Large intestine (tissue), 3 donors: ENCODE measurements around the gene PTPRK. TPM values are rescaled to one million over a fixed set of nuclear protein-coding genes. Genes with fewer than 3 reads are reported as not detected.
A peak's percentile ranks its signal among the peaks of the same experiment; 100 is the strongest.
"Not testable (repeated sequence)": the region's sequence is repeated elsewhere in the genome, so short reads cannot be mapped to it uniquely, and the experiment has no call there.

Source experiments
- DNase-seq, 2 donors: peaks; one replicate each; pipeline versions ENCODE4 v3.0.0 to v3.0.0-alpha.2; 2013
- H3K27ac ChIP-seq: one replicate; pipeline ENCODE4 v1.5.1; 2013; ENCODE audit warnings: low read length
- H3K27me3 ChIP-seq: 2 replicates; pipeline ENCODE4 v1.6.1; 2013; ENCODE audit warnings: low read length; ENCODE audit not compliant: control insufficient read depth, insufficient read depth
- H3K36me3 ChIP-seq: 2 replicates; pipeline ENCODE4 v1.6.1; 2013; ENCODE audit warnings: low read length; ENCODE audit not compliant: control insufficient read depth, insufficient read depth
- H3K4me1 ChIP-seq: one replicate; pipeline ENCODE4 v1.6.1; 2013; ENCODE audit warnings: low read length; ENCODE audit not compliant: control insufficient read depth, insufficient read depth
- H3K4me3 ChIP-seq: one replicate; pipeline ENCODE4 v1.5.1; 2013; ENCODE audit warnings: low read length
- H3K9me3 ChIP-seq: one replicate; pipeline ENCODE4 v1.6.1; 2013; ENCODE audit warnings: mild to moderate bottlenecking, low read depth, low read length, moderate library complexity; ENCODE audit not compliant: control insufficient read depth
- WGBS: methylation state at CpG from one replicate; pipeline ENCODE4 v1.1.5; 2013; ENCODE audit warnings: low lambda C conversion rate; ENCODE audit not compliant: insufficient coverage; 5-methylcytosine and 5-hydroxymethylcytosine counted together
- polyA plus RNA-seq: library from polyadenylated mRNA; unstranded; fragments of 120-200 nt; gene quantifications from one replicate; pipeline ENCODE4 v1.2.1, GENCODE V29; 2013

Gene PTPRK
- polyA plus RNA-seq, 1 donor, result 65.4 TPM

- H3K4me1 ChIP-seq, result peaks cover 47% of the 10 kb centered on the region
- DNase-seq, result no peak
- peaks cover 5% of the 10 kb centered on the region for H3K36me3 ChIP-seq
- no peaks in the 10 kb centered on the region for H3K27me3 ChIP-seq
- H3K4me3 ChIP-seq, result no peak overlapping the region
- WGBS, result 40% methylated on average over 1 of the region's 4 CpGs
- H3K9me3 ChIP-seq, result no peaks in the 10 kb centered on the region
- H3K27ac ChIP-seq, result no peak overlapping the region
Observed at GRCh38 chr6:128493877-128494276, 26.5 kb downstream of the PTPRK start.

- Histone ChIP-seq H3K4me3 (no peak overlapping the region), H3K27me3 (no peaks in the 10 kb centered on the region), H3K27ac (peak overlapping the region; percentile 67), H3K36me3 (peaks cover 5% of the 10 kb centered on the region), H3K4me1 (peaks cover 35% of the 10 kb centered on the region), H3K9me3 (no peaks in the 10 kb centered on the region)
- no peak for DNase-seq
- WGBS, result no CpG with 5 or more reads among the region's 2 CpGs
Observed at GRCh38 chr6:128492386-128492785, 28.0 kb downstream of the PTPRK start.

GRCh38 chr6:128491610-128492206, 28.7 kb downstream of the PTPRK start:
- H3K27me3 ChIP-seq, result no peaks in the 10 kb centered on the region
- no peaks in the 10 kb centered on the region for H3K9me3 ChIP-seq
- peak overlapping the region; percentile 67 for H3K27ac ChIP-seq
- WGBS, result no CpG with 5 or more reads among the region's 8 CpGs
- peaks cover 5% of the 10 kb centered on the region for H3K36me3 ChIP-seq
- H3K4me3 ChIP-seq, result no peak overlapping the region
- DNase-seq, result peak in 1 of 2 donors; percentile 49
- H3K4me1 ChIP-seq, result peaks cover 28% of the 10 kb centered on the region

GRCh38 chr6:128491100-128491581, 29.3 kb downstream of the PTPRK start:
- H3K36me3 ChIP-seq, result peaks cover 5% of the 10 kb centered on the region
- peak overlapping the region; percentile 67 for H3K27ac ChIP-seq
- H3K4me3 ChIP-seq, result no peak overlapping the region
- H3K9me3 ChIP-seq, result no peaks in the 10 kb centered on the region
- DNase-seq, result no peak
- WGBS, result no CpG with 5 or more reads among the region's 3 CpGs
- H3K27me3 ChIP-seq, result no peaks in the 10 kb centered on the region
- H3K4me1 ChIP-seq, result peaks cover 28% of the 10 kb centered on the region

GRCh38 chr6:128487746-128488145, 32.7 kb downstream of the PTPRK start:
- no peaks in the 10 kb centered on the region for H3K9me3 ChIP-seq
- no peak for DNase-seq
- peaks cover 5% of the 10 kb centered on the region for H3K36me3 ChIP-seq
- H3K4me3 ChIP-seq, result no peak overlapping the region
- H3K27ac ChIP-seq, result no peak overlapping the region
- WGBS, result 100% methylated on average over 1 of the region's 3 CpGs
- H3K27me3 ChIP-seq, result no peaks in the 10 kb centered on the region
- H3K4me1 ChIP-seq, result peaks cover 11% of the 10 kb centered on the region

DNA sequence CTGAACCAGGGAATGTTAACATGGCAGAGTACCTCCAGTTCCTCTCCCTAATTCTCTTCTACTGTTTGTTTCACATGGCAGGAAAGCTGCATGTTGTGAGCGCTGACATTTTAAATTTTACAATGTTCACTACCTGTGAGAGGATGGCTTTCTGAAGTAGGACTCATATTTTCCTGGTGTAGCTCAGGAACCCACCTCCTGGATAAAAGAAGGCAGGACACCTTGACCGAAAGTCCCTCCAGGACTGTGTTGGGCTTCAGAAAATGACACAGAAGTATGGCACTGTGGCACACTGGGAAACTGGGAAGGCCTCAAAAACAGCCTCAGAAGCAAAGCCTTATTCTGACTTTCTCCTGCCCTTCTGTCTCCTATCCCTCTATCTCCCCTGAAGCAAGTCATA, 33.3 kb downstream of the PTPRK start:
- Histone ChIP-seq H3K4me1 (peaks cover 8% of the 10 kb centered on the region), H3K9me3 (no peaks in the 10 kb centered on the region), H3K36me3 (peaks cover 5% of the 10 kb centered on the region), H3K4me3 (no peak overlapping the region), H3K27me3 (no peaks in the 10 kb centered on the region), H3K27ac (peak overlapping the region; percentile 4)
- WGBS, result no CpG with 5 or more reads among the region's 2 CpGs
- DNase-seq, result no peak

GRCh38 chr6:128486580-128486979, 33.8 kb downstream of the PTPRK start:
- H3K4me3 ChIP-seq, H3K4me1 ChIP-seq, H3K36me3 ChIP-seq, DNase-seq, H3K27me3 ChIP-seq, H3K27ac ChIP-seq, H3K9me3 ChIP-seq: not testable (repeated sequence)
- WGBS, result 100% methylated on average over 1 of the region's 1 CpG

GRCh38 chr6:128483472-128484135, 36.8 kb downstream of the PTPRK start:
- no peaks in the 10 kb centered on the region for H3K27me3 ChIP-seq
- no peaks in the 10 kb centered on the region for H3K36me3 ChIP-seq
- no peak for DNase-seq
- no peaks in the 10 kb centered on the region for H3K4me1 ChIP-seq
- WGBS, result 87% methylated on average over 3 of the region's 5 CpGs
- no peaks in the 10 kb centered on the region for H3K9me3 ChIP-seq
- H3K27ac ChIP-seq, result no peak overlapping the region
- no peak overlapping the region for H3K4me3 ChIP-seq

- Histone ChIP-seq H3K36me3 (no peaks in the 10 kb centered on the region), H3K4me3 (no peak overlapping the region), H3K4me1 (no peaks in the 10 kb centered on the region), H3K27me3 (no peaks in the 10 kb centered on the region), H3K27ac (no peak overlapping the region), H3K9me3 (no peaks in the 10 kb centered on the region)
- no peak for DNase-seq
- no CpG with 5 or more reads among the region's 3 CpGs for WGBS
Observed at GRCh38 chr6:128482642-128483041, 37.8 kb downstream of the PTPRK start.

DNA sequence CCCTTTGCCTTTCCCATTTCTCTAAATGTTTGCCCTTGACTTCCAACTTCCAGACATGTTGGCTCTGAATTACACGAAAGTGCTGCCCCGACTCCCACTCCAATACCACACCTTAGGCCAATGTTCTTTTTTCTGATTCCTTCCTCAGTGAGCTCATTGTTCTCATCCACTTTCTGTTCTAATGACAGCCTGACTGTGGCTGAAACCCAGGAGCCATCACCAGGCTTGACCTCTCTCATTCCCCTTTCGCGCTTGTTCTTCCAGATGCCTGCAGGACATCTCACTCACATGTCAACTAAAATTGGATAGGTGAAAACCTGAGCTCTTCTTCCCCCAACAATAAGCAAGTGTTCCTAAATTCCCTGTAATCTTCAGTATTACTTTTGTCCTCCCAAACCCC, 40.4 kb downstream of the PTPRK start:
- Histone ChIP-seq H3K27ac (no peak overlapping the region), H3K36me3 (no peaks in the 10 kb centered on the region), H3K4me1 (no peaks in the 10 kb centered on the region), H3K4me3 (no peak overlapping the region), H3K27me3 (no peaks in the 10 kb centered on the region), H3K9me3 (no peaks in the 10 kb centered on the region)
- no peak for DNase-seq
- no CpG with 5 or more reads among the region's 4 CpGs for WGBS
